GM19463 (cell line): ENCODE measurements around the gene AJM1.
"Not testable (repeated sequence)": the region's sequence is repeated elsewhere in the genome, so short reads cannot be mapped to it uniquely, and the experiment has no call there.

Experiments used
- ATAC-seq: cut with Tn5 transposase; IDR thresholded peaks from one replicate; pipeline ENCODE4 v1.9.1; 2021; ENCODE audit warnings: mild to moderate bottlenecking, moderate library complexity; ENCODE audit not compliant: unreplicated experiment

AJM1 gene

DNA sequence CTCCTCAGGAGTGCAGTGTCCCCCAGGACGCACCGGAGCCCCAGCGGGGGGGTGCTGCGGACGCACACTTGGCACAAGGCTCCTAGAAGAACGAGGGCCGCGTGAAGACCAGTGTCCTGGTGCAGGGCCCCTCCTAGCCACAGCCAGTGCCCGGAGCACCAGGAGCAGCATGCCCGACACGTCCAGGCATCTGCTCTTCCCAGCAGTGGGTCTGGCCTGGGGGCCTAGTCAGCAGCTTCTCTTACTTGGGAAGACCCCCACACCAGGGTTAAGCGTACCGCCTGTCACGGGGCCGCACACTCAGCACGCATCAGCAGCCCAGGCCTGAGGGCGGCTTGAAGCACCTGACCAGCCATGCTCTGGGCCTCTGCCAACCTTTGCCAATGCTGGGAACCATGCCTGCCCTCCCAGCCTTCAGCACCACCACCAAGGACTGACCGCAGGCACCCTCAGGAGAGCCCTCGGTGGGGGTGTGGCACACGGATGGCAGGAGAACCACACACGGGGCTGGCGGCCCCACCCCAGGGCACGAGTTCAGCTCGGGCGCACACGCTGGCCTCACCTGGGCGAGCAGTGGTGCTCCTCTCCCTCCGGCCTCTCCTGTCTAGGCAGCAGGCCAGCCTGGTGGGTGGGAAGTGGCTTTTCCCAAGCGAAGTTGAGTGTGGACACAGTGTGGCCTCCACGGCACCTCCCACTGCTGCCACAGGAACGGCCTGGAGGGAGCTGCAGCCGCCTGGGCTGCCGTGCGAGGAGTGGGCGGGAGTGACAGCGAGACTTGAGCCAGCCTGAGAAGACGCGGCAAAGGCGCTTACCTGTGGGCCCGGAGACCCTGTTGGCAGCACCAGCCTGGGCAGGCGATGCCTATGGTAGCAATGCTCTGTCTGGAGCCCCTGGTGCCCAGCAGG is 12.0 kb upstream of the AJM1 start:
- no peak for ATAC-seq

DNA sequence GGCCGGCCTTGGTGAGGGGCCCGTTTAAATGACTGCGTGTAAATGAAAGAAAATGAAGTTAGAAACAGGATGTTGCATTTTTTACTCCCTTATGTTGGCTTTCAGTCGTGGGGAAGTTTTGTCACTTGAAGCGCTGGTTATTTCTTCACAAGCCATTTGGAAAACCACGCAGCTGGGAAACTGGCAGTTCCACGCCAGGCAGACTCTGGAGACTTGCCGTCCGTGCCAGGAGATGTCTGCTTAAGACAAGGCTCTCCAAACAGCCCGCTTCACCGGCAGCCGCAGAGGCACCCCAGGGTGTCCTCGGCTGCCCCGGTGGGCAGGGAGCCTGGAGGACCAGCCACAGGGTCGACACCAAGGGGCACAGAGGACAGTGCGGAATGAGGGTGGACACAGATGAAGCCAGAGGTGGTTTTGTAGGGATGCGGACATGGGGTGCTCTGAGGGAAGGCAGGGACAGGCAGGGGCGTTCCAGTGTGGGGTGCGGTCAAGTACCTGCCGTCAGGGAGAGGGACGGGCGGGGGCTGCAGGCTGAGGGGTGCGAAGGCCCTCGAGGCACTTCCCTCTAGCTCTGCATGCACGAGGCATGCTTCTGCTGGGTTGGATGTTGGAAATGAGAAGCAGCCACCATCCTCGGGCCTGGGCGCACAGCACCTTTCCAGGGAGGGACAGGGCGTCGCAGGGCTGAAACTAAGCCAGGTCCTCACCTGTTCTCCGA is 11.1 kb upstream of the AJM1 start:
- ATAC-seq: no peak

DNA sequence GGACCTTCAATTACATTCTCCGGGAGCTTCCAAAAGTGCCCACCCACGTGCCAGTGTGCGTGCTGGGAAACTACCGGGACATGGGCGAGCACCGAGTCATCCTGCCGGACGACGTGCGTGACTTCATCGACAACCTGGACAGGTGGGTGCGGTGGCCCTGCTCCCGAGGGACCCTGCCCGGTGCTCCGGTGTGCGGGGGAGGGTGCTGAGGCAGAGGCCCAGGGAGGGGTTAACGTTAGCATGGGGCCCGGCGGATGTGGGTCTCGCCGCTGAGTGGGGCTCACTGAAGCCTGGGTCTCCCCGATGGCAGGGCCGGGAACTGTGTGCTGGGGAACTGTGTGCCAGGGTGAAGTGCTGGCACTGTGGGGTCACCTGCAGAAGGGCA is 10.6 kb upstream of the AJM1 start:
- ATAC-seq: no peak

DNA sequence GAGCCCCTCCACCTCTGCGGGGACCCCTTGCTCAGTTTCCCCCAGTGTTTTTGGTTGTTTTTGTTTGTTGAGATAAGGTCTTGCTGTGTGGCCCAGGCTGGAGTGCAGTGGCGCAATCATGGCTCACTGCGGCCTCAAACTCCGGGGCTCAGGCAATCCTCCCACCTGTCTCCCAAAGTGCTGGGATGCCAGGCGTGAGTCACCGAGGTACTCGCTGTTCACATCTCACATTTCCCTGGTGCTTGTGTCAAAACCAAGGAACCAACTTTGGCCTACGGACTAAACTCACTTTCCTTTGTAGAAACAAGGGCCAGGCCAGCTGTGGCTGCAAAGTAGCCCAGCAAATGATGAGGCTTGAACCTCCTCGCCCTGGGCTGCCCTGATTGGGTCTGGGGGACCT is 9.7 kb upstream of the AJM1 start:
- no peak for ATAC-seq

DNA sequence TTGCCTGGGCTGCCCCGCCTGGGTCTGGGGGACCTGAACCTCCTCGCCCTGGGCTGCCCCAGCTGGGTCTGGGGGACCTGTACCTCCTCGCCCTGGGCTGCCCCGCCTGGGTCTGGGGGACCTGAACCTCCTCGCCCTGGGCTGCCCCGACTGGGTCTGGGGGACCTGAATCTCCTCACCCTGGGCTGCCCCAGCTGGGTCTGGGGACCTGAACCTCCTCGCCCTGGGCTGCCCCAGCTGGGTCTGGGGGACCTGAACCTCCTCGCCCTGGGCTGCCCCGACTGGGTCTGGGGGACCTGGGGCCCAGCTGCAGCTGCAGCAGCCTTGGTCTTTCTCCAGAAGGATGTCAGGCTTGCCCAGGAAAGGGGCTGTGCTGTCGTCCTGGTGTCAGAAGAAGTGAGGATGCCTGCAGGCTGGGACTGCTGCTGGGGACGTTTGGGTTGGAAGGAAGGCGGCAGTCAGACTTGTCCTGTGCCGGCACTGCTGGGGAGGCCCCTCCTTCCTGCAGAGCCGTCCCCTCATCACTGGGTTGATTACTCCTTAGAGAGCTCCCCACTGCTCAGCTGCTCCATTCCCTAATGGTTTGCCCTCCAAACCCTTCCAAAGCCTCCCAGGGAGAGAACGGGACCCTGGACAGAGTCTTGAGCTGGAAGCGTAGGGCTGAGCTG is 8.8 kb upstream of the AJM1 start:
- not testable (repeated sequence) for ATAC-seq

DNA sequence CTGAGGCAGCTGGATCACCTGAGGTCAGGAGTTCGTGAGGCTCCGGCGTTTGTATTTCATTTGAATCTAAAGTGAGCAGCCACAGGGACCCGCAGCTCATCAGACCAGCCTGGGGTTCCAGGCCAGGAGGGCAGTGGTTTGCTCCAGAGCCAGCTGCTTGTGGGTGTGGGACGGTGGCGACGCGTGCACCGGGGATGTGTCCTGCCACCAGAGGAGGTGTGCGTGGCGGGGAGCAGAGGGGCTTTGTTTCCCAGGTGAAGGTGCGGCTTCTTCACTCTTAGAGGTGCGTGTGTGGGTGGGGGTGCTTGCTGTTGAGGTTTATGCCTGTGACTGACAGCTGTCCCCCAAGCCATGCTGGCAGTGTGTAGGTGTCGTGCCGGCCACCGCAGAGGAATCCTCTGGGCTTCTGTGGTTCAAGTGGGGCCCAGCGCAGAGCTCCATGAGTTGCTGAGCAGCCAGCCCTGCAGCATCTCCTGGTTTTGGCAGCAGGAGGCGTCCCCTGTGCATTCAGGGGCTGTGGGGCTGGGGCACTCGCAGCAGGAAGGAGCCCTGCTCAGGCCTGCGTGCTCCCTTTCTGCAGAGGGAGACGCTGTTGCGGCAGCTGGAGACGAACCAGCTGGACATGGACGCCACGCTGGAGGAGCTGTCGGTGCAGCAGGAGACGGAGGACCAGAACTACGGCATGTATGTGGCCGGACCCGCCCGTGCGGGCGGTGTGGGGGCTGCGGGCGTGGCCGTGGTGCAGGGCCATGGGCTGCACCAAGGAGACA is 6.9 kb upstream of the AJM1 start:
- ATAC-seq: no peak

DNA sequence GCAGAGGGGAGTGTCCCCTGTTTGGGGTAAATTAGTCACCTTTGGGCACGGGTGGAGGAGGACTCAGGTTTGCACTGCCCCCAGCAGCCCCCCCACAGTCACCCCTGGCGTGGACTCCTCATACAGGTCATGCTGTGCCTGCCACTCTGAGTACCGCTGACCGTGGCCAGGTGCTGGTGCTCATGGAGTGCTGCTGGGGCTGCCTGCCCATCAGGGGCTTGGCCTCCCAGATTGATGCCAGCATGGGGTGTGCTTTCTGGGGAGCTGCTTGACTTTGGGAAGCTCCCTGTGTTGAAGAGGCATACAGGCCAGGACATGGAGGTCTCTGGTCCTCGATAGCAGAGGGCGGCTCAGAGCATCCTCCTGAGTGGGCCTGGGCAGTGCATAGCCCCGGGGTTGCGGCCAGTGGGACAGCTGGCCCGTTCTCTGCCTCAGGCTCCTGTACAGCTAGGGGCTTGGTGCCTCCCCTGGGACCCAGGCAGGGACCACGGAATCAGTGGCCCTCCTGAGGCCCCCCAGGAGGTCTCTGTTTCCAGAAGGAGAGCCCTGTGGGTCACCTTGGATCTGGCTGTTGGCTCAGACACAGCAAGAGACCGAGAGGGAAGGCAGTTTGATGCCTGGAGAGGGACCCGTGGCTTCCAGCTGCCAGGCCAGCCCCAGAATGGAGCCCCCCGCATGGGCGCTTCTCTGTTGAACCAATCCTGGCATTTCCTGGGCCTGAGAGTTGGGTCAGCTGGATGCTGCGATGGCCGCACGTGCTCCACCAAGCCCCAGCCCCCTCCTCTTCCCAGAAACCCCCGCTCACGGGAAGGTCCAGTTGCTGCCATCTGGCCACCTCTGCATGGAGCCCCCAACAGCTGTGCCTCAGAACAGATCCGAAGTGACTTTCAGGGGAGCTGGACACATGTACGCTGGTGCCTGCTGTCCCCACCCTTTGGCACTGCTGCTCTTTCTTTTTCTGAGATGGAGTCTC is 6.1 kb upstream of the AJM1 start:
- ATAC-seq: no peak

DNA sequence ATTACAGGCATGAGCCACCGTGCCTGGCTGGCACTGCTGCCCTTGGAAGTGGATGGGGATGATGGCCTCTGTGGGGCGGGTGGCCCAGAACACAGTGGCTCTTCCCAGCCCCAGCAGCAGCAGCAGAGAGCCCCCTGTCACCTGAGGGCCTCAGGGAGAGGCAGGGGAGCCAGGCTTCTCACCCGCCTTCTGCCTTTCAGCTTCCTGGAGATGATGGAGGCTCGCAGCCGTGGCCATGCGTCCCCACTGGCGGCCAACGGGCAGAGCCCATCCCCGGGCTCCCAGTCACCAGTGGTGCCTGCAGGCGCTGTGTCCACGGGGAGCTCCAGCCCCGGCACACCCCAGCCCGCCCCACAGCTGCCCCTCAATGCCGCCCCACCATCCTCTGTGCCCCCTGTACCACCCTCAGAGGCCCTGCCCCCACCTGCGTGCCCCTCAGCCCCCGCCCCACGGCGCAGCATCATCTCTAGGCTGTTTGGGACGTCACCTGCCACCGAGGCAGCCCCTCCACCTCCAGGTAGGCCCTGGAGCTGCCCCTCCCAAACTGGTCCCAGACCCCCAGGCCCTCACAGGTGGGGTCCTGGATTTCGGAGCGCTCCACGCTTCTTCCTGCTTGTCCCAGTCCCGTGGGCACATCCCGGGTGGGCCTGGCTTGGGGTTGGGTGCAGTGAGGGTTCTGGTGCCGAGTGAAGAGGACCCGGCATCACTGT is 5.0 kb upstream of the AJM1 start:
- ATAC-seq: no peak

DNA sequence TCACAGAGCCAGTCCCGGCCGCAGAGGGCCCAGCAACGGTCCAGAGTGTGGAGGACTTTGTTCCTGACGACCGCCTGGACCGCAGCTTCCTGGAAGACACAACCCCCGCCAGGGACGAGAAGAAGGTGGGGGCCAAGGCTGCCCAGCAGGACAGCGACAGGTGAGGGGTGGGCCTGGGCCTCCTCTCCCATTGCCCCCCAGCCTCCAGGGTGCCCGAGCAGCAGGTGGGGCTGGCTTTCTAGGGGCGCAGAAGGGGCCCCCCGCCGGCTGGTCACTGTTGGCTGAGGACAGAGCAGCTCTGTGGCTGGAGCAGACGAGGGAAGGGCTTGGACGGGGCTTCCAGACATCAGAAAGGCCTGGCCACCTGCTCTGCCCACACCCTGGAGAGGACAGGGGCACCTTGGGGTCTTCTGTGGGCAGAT is 4.4 kb upstream of the AJM1 start:
- ATAC-seq: not testable (repeated sequence)

DNA sequence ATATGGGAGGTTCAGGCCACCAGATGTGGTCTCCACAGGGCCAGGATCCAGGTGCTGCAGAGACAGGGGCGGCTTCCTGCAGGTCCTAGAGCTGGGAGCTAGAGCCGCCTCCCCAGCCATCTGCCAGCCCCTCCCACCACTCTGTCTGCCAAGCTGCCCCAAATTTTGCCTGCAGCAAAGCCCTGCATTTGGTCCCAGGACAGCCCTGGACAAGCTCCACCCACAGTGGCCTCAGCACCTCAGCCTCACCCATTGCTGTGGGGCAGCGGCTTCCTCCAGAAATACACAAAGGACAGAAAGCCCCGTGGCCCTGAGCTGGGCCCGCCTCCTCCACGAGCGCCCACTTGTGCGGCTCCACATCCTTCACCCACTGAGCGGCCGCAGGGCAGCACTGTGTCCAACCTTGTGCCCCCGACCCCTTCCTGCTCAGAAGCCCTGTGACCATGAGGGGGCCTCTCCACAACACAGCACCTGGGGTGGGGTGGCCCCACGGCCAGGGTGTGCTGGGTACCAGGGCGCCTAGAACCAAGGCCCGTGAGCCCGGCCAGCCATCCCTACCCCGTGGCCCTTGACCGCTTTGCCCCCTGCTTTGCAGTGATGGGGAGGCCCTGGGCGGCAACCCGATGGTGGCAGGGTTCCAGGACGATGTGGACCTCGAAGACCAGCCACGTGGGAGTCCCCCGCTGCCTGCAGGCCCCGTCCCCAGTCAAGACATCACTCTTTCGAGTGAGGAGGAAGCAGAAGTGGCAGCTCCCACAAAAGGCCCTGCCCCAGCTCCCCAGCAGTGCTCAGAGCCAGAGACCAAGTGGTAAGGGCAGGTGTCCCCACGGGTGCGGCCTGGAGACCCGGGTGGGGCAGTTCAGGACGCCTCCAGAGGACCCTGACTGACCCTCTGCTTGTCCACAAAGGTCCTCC is 3.7 kb upstream of the AJM1 start:
- ATAC-seq: no peak

DNA sequence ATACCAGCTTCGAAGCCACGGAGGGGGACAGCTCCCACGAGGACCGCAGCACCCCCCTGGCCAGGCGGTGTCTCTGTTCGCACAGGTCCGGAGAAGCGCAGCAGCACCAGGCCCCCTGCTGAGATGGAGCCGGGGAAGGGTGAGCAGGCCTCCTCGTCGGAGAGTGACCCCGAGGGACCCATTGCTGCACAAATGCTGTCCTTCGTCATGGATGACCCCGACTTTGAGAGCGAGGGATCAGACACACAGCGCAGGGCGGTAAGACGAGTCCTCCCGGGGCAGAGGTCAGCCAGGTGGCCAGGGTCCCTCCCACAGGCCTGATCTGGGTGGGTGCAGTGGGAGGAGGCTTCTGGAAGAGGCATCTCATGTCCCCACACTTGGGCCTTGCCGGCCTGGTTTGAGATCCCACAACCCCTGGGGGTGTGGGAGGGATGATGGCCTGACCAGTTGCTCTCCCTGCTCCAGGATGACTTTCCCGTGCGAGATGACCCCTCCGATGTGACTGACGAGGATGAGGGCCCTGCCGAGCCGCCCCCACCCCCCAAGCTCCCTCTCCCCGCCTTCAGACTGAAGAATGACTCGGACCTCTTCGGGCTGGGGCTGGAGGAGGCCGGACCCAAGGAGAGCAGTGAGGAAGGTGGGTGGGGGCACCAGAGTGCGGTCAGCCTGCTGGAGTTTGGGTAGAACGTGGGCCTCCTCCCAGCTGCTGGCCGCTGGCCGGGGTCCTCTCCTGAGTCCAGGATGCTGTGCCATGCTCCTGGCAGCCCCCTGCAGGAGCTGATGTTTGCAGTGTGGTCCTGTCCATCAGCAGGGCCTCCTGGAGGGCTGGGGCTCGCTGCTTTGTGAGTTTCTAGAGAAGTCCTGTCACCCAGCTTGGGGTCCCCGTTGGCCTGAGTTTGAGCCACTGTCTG is 2.8 kb upstream of the AJM1 start:
- ATAC-seq: no peak

DNA sequence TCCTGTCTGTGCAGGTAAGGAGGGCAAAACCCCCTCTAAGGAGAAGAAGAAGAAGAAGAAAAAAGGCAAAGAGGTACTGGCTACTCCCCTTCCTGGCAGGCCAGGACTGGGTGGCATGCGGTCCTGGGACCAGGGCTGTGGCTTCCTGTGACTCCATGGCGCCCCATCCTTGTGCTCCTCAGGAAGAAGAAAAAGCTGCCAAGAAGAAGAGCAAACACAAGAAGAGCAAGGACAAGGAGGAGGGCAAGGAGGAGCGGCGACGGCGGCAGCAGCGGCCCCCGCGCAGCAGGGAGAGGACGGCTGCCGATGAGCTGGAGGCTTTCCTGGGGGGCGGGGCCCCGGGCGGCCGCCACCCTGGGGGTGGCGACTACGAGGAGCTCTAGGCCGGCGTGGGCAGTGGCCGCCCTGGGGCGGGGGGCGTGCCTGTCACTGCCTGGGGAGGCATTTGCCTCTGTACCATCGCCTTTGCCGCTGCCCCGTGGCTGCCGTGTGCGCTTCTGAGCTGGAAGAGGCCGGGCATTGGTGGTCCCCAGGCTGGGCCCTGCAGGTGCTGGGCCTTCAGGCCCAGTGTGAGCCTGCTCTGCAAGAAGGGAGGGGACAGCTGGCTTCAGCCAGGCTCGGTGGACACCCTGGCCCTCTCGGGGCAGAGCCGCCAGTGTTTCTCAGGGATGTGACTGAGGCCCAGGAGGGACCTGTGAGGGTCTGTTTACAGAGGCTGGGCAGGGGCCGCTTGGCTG is 2.0 kb upstream of the AJM1 start:
- ATAC-seq: no peak

DNA sequence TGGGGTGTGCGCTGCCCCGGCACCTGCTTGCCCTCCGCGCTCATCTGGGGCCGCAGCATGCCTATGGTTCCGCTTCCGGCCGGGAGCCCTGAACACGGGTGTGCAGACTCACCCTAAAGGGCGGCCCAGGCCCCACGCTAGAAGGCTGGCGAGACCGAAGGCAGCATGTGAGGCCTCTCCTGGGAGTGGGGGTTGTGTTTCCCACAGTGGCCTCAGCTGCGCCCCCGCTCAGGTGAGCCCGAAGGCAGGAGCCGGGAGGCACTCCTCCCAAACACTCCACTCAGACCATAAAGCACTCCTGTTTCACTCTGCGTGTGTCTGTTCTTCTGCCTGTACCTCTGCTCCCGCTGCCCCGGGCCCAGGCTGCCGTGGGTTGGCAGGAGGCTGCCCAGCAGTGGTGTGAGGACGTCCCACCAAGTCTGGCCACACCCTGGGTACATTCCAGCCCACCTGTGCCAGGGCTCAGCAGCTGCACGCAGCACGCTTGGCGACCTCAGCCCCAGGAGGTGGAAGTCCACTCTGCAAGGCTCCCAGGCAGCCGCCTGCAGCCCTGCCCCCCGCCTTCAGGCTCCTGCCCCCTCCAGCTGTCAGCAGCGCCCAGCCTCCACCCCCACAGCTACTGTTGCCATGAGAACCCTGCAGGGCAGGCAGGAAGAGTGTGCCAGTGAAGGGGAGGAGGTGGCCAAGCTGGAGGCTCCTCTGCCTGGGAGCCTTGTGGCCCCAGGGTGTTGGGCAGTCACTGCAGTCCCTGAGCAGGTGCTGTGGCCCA is 1.2 kb upstream of the AJM1 start:
- ATAC-seq: no peak

DNA sequence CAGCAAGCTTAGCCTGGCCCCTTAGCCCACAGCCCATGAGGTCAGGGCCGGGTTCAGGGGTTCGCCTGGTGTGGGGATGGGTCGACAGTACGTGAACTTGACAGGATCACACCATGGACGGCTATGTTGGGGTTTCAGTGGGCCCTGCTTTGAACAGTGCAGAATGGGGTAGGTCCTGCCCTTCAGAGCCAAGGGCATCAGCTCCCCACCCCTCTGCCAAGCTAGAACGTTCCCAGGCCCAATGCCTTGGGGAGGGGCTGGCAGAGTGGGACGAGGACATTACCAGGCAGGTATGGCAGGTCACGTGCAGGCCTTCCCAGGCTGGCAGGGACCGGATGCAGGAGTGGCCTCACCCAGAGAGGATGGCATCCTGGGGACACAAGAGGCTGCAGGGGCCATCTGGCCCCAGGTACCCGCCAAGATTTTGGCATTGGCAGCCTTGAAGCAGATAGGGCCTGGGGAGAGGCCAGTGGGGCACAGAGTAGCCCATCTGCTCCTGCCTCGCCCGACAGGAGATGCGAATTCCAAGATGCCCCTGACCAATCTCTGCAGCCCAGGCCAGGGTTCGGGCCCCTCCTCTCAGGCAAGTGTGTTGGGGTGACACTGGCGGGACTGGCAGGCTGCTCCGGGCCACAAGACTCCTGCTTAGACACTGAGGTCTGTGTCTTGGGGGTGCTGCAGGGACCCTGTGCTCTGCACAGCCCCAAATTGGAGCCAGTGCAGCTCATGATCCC is 465 bp upstream of the AJM1 start:
- ATAC-seq: not testable (repeated sequence)
